Kasumi-1 (cell line): ENCODE results near the gene EPB42.
"Not testable (repeated sequence)": the region's sequence is repeated elsewhere in the genome, so short reads cannot be mapped to it uniquely, and the experiment has no call there.

Source experiments
- DNase-seq, 2 experiments: peaks; one replicate each; lab custom pipeline; 2025; lab: John Stamatoyannopoulos, UW

The EPB42 gene

GRCh38 chr15:43241100-43241499 is 20.3 kb upstream of the EPB42 start:
- DNase-seq: no peak

- peak; percentile 82 to 86 for DNase-seq
Measured at GRCh38 chr15:43239732-43240491, 19.1 kb upstream of the EPB42 start.

- DNase-seq: no peak
Measured at GRCh38 chr15:43238671-43239131, 17.9 kb upstream of the EPB42 start.

- DNase-seq: no peak
Measured at GRCh38 chr15:43237842-43238470, 17.1 kb upstream of the EPB42 start.

GRCh38 chr15:43235536-43235935 is 14.7 kb upstream of the EPB42 start:
- DNase-seq: no peak

GRCh38 chr15:43232289-43232874 is 11.6 kb upstream of the EPB42 start:
- DNase-seq: no peak

GRCh38 chr15:43230640-43231115 is 9.9 kb upstream of the EPB42 start:
- DNase-seq: no peak

- no peak for DNase-seq
Measured at GRCh38 chr15:43229977-43230376, 9.2 kb upstream of the EPB42 start.

- DNase-seq: no peak
Measured at GRCh38 chr15:43226436-43227305, 5.9 kb upstream of the EPB42 start.

- not testable (repeated sequence) for DNase-seq
Measured at GRCh38 chr15:43225950-43226255, 5.1 kb upstream of the EPB42 start.

- peak; percentile 70 to 72 for DNase-seq
Measured at GRCh38 chr15:43225201-43225949, 4.6 kb upstream of the EPB42 start.

- no peak for DNase-seq
Measured at GRCh38 chr15:43221422-43221821, 604 bp upstream of the EPB42 start.

GRCh38 chr15:43219929-43220928 is 589 bp downstream of the EPB42 start:
- DNase-seq: no peak

- no peak for DNase-seq
Measured at GRCh38 chr15:43218908-43219706, 1.7 kb downstream of the EPB42 start.

GRCh38 chr15:43215961-43216360 is 4.9 kb downstream of the EPB42 start:
- no peak for DNase-seq

GRCh38 chr15:43214592-43215295 is 6.1 kb downstream of the EPB42 start:
- DNase-seq: no peak

GRCh38 chr15:43214169-43214568 is 6.6 kb downstream of the EPB42 start:
- no peak for DNase-seq

- no peak for DNase-seq
Measured at GRCh38 chr15:43213466-43213865, 7.4 kb downstream of the EPB42 start.

- DNase-seq: no peak
Measured at GRCh38 chr15:43212951-43213350, 7.9 kb downstream of the EPB42 start.
